SK-N-SH treated with all-trans-retinoic acid at 6 μM for 48 hours (cell line): ENCODE results near the gene SCUBE2.

Experiments used
- CREB5 ChIP-seq: fragments of 250-450 bp; sonication (Bioruptor Pico); IDR thresholded peaks from 2 replicates; pipeline ENCODE4 v1.5.1; 2020; ENCODE audit warnings: low read depth, mild to moderate bottlenecking, moderate library complexity
- CSDC2 ChIP-seq: fragments of 250-450 bp; sonication (Bioruptor Pico); IDR thresholded peaks from 2 replicates; pipeline ENCODE4 v1.5.0; 2020; ENCODE audit warnings: mild to moderate bottlenecking, moderate library complexity
- CSRNP3 ChIP-seq: fragments of 250-450 bp; sonication (Bioruptor Pico); IDR thresholded peaks from 2 replicates; pipeline ENCODE4 v1.5.1; 2021; ENCODE audit warnings: mild to moderate bottlenecking, moderate library complexity
- OSR1 ChIP-seq: fragments of 250-450 bp; sonication (Bioruptor Pico); IDR thresholded peaks from 2 replicates; pipeline ENCODE4 v1.8.0; 2022; ENCODE audit warnings: moderate library complexity, mild to moderate bottlenecking, inconsistent platforms
- PATZ1 ChIP-seq: fragments of 250-450 bp; sonication (Bioruptor Pico); IDR thresholded peaks from 2 replicates; pipeline ENCODE4 v1.8.0; 2020; ENCODE audit warnings: mild to moderate bottlenecking, moderate library complexity, borderline replicate concordance
- PPARA ChIP-seq: fragments of 250-450 bp; sonication (Bioruptor Pico); IDR thresholded peaks from 2 replicates; pipeline ENCODE4 v1.5.0; 2020; ENCODE audit warnings: mild to moderate bottlenecking, borderline replicate concordance
- ZFP3 ChIP-seq: fragments of 250-450 bp; sonication (Bioruptor Pico); IDR thresholded peaks from 2 replicates; pipeline ENCODE4 v1.5.0; 2020; ENCODE audit warnings: mild to moderate bottlenecking, moderate library complexity
- ZFP30 ChIP-seq: fragments of 450-650 bp; formaldehyde crosslinking; IDR thresholded peaks from 2 replicates; pipeline ENCODE4 v1.5.0; 2022; ENCODE audit warnings: mild to moderate bottlenecking, moderate library complexity
- ZNF565 ChIP-seq: fragments of 450-650 bp; formaldehyde crosslinking; conservative IDR thresholded peaks from 2 replicates; pipeline ENCODE4 v1.5.0; 2020; ENCODE audit warnings: low read depth, mild to moderate bottlenecking, moderate library complexity

GRCh38 chr11:9076046-9076445 lies 15.4 kb downstream of the SCUBE2 start:
- TF ChIP-seq ZFP3 (CRISPR knock-in tag) = no peak
- no peak for TF ChIP-seq ZNF565 (CRISPR knock-in tag)
- TF ChIP-seq OSR1 (CRISPR knock-in tag) = no peak
- TF ChIP-seq PATZ1 (CRISPR knock-in tag) = no peak
- TF ChIP-seq CREB5 (CRISPR knock-in tag) = no peak
- TF ChIP-seq CSDC2 = no peak
- no peak for TF ChIP-seq ZFP30 (CRISPR knock-in tag)
- no peak for TF ChIP-seq PPARA
- no peak for TF ChIP-seq CSRNP3 (CRISPR knock-in tag)
